Measurements from ENCODE around the gene LEF1. TPM values are rescaled to one million over a fixed set of nuclear protein-coding genes. Genes with fewer than 3 reads are reported as not detected.

The LEF1 gene
- total and polyA plus RNA-seq, 2 of the 8 experiments (the other 6 are each of a cell fraction or from before 2014, with no cell fraction given): 2.6 to 5.2 TPM

- no peaks in the 10 kb centered on the region for H3K9me3 ChIP-seq (ENCODE audit: insufficient read depth in 2 of 2, low read depth in 1 of 2, low read length in 1 of 2)
- no peak overlapping the region for H2BK5ac ChIP-seq (ENCODE audit: low read depth, low read length)
- FAIRE-seq: no peak
- H4K5ac ChIP-seq (ENCODE audit: insufficient read length, low read depth, low read length): no peak overlapping the region
- no peak overlapping the region for H3K27ac ChIP-seq (ENCODE audit: low read depth, low read length)
- no peak overlapping the region for H3K23ac ChIP-seq (ENCODE audit: insufficient read length)
- H2BK120ac ChIP-seq (replicated peaks; ENCODE audit: low read depth, low read length): no peak overlapping the region
- H3K27me3 ChIP-seq (replicated peaks in 1 of 4; ENCODE audit: control insufficient read depth in 3 of 4, extremely low read depth in 1 of 4, insufficient read depth in 3 of 4, low read length in 3 of 4): 0 out of 7 replicates have a peak, but pooled peaks cover 0 to 2% (median 0%) of the 10 kb centered on the region in 4 experiments
- H3K4me3 ChIP-seq (ENCODE audit: extremely low read depth in 1 of 4, insufficient read depth in 2 of 4, low read depth in 3 of 4, low read length in 4 of 4): no peak overlapping the region
- H3K23me2 ChIP-seq (ENCODE audit: low read depth, low read length): no peaks in the 10 kb centered on the region
- H3K79me2 ChIP-seq (ENCODE audit: control insufficient read depth in 1 of 2, insufficient read depth in 2 of 2, low read length in 2 of 2): no peaks in the 10 kb centered on the region
- no peak overlapping the region for H2BK15ac ChIP-seq (ENCODE audit: low read length)
- H3K4me1 ChIP-seq (replicated peaks in 1 of 4; ENCODE audit: control insufficient read depth in 3 of 4, insufficient read depth in 4 of 4, low read length in 3 of 4): peaks cover 0 to 3% (median 2%) of the 10 kb centered on the region in 4 experiments; a peak in 4 of 7 replicates
- no peak overlapping the region for H2BK12ac ChIP-seq (ENCODE audit: low read depth, low read length)
- H3K4ac ChIP-seq (replicated peaks; ENCODE audit: insufficient read length, low read depth, low read length): no peak overlapping the region
- no peak overlapping the region for H4K8ac ChIP-seq (ENCODE audit: extremely low read depth, insufficient read depth, low read length)
- DNase-seq (ENCODE audit: low read depth in 1 of 2, low spot score in 2 of 2): no peak
- H3K18ac ChIP-seq (ENCODE audit: extremely low read depth, low read length): no peak overlapping the region
- ChIA-PET CTCF (ENCODE audit: partially characterized antibody) (interaction anchor here (0.5 to 1.7 kb wide), 3 partner anchors 23 to 519 kb away, joined by 3 to 7 read pairs (median 3); no protein-coding TSS in a partner anchor), POLR2A (ENCODE audit: partially characterized antibody) (no interaction called here)
- no peaks in the 10 kb centered on the region for H3K36me3 ChIP-seq (ENCODE audit: control insufficient read depth in 2 of 4, insufficient read depth in 4 of 4, low read length in 3 of 4)
- WGBS, 2 experiments (ENCODE audit: extremely low coverage in 1 of 2, insufficient coverage in 1 of 2, insufficient read length in 1 of 2, insufficient replicate concordance in 2 of 2, low coverage in 1 of 2, low lambda C conversion rate in 2 of 2, missing lambda C conversion rate in 1 of 2): 92% methylated on average over 1 of the region's 1 CpG; no CpG with 5 or more reads in 1 of the 2 experiments
- H3K9ac ChIP-seq (replicated peaks in 1 of 4; ENCODE audit: extremely low read depth in 1 of 4, low read depth in 3 of 4, low read length in 3 of 4): no peak overlapping the region
- no peaks in the 10 kb centered on the region for H4K20me1 ChIP-seq (replicated peaks in 1 of 2; ENCODE audit: control insufficient read depth in 1 of 2, insufficient read depth in 2 of 2, low read length in 2 of 2)
- H4K91ac ChIP-seq (replicated peaks; ENCODE audit: insufficient read length, low read length): no peak overlapping the region
- no peak overlapping the region for H3K4me2 ChIP-seq (ENCODE audit: insufficient read depth in 1 of 2, low read depth in 2 of 2, low read length in 2 of 2)
- H3K56ac ChIP-seq (replicated peaks; ENCODE audit: insufficient read length, low read depth, low read length): no peak overlapping the region
- no peak overlapping the region for H3K14ac ChIP-seq (ENCODE audit: insufficient read length)
- H2BK20ac ChIP-seq (ENCODE audit: low read length): no peak overlapping the region
- no peaks in the 10 kb centered on the region for H3K79me1 ChIP-seq (ENCODE audit: low read depth, low read length)
- no peak overlapping the region for H2AFZ ChIP-seq (ENCODE audit: low read length)
- no peak overlapping the region for H2AK5ac ChIP-seq (ENCODE audit: low read depth, low read length)
Measured at GRCh38 chr4:108053251-108053711, 115.5 kb downstream of the LEF1 start.

Measured in H1 (cell line).